ENCODE measurements around the gene CCDC93.

GRCh38 chr2:117917223-117917917 is 96.5 kb downstream of the CCDC93 start:
- no peak for TF ChIP-seq CTCF (IDR thresholded peaks at IDR 0.05)
- TF ChIP-seq POLR2A (IDR thresholded peaks at IDR 0.05; ENCODE audit: low read depth) = no peak
- no peak for TF ChIP-seq POLR2AphosphoS5 (IDR thresholded peaks at IDR 0.05)

All from esophagus muscularis mucosa (tissue), 3 donors.